ENCODE data around the gene CCDC27.

Gene CCDC27

GRCh38 chr1:3718764-3719163 is 33.5 kb upstream of the CCDC27 start:
- no peak for DNase-seq

GRCh38 chr1:3721955-3722465 is 30.2 kb upstream of the CCDC27 start:
- no peak for DNase-seq

- DNase-seq, result no peak
Observed at GRCh38 chr1:3722846-3723245, 29.4 kb upstream of the CCDC27 start.

DNA sequence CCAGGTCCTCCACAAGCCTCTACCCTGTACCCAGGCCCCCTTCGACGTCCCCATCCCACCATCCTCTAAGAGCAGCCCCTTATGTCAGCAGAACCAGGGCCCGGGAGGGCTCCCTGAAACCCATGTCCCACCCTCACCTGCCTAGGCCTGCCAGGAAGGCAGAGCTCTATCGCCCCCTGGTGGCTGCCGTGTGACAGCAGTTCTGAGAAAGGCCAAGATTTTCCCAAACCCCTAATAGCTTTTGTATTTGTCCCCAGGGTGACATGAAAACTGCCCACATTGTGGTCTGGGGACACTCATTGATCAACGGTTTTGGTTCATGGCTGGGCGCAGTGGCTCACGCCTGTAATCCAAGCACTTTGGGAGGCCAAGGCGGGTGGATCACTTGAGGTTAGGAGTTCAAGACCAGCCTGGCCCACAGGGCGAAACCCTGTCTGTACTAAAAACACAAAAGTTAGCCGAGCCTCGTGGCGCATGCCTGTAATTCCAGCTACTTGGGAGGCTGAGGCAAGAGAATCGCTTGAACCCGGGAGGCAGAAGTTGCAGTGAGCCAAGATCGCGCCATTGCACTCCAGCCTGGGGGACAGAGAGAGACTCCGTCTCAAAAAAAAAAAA is 27.7 kb upstream of the CCDC27 start:
- peak; percentile 9 to 72 for DNase-seq

- DNase-seq, result no peak
Observed at GRCh38 chr1:3725366-3725765, 26.9 kb upstream of the CCDC27 start.

DNA sequence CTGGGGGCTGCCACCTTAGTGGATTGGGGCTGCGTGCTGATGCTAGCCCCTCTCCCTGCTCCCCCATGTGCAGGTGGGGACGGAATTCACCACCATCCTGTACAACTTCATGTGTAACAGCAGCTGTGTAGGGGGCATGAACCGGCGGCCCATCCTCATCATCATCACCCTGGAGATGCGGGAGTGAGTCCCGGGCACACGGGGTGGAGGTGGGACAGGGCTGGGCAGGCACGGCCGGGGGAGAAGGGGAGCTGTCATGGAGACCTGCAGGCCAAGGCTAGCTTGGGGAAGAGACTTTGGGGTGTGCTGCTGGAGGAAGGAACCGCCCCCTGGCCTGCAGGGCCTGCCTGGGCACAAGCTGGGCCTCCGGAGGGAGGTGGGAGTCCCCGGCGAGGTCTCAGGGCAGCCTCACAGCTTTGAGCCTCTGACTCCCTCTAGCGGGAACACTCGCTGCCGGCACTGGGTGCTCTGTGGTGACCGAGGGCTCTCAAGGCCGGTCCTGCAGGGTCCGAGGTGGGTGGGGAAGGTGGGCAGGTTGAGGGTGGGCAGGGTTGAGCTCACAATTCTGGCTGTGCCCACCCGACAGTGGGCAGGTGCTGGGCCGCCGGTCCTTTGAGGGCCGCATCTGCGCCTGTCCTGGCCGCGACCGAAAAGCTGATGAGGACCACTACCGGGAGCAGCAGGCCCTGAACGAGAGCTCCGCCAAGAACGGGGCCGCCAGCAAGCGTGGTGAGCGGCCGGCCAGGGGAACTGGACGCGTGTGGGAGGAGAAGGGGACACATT is 25.0 kb upstream of the CCDC27 start:
- DNase-seq, result no peak

DNA sequence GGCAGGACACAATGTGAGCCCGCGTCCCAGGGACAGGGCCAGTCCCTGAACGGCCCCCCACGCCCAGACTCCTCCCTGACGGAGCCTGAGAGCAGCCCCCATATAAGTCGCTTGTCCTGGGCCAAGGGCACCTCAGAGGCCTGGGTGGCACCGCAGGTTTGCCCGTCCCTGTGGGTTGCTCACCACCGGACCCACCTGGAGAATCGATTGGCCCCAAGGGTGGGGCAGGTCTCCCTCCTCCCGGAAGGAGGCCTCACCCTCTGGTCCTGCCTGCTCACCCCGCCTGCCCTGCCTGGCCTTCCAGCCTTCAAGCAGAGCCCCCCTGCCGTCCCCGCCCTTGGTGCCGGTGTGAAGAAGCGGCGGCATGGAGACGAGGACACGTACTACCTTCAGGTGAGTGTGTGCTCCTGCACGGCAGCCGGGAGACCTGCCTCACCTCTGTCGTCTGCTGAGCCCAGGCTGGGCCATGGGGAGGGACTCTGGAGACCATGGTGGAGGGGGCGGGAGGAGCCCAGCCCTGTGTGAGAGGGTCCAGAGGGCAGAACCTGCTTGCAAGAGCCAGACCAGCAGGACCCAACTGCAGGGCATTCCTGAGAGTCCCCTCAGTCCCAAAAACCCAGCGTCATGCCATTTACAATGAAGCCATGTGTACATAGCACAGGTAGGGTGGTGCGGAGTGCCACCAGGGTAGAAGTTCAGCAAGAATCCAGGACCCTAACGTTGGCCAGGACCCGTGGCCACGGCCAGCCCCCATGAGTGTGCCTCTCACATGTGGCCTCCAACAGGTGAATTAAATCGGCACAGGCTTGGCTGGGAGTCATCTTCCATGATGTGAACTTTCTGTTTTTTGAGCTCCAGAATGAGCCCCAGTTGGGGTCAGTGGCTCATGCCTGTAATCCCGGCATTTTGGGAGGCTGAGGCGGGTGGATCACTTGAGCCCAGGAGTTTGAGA is 24.1 kb upstream of the CCDC27 start:
- DNase-seq, result no peak

- DNase-seq, result no peak
Observed at GRCh38 chr1:3729594-3730542, 22.4 kb upstream of the CCDC27 start.

GRCh38 chr1:3730543-3731247 is 21.6 kb upstream of the CCDC27 start:
- no peak for DNase-seq

- DNase-seq, result peak in 1 of 2 experiments; percentile 24
Observed at GRCh38 chr1:3731583-3732433, 20.4 kb upstream of the CCDC27 start.

DNA sequence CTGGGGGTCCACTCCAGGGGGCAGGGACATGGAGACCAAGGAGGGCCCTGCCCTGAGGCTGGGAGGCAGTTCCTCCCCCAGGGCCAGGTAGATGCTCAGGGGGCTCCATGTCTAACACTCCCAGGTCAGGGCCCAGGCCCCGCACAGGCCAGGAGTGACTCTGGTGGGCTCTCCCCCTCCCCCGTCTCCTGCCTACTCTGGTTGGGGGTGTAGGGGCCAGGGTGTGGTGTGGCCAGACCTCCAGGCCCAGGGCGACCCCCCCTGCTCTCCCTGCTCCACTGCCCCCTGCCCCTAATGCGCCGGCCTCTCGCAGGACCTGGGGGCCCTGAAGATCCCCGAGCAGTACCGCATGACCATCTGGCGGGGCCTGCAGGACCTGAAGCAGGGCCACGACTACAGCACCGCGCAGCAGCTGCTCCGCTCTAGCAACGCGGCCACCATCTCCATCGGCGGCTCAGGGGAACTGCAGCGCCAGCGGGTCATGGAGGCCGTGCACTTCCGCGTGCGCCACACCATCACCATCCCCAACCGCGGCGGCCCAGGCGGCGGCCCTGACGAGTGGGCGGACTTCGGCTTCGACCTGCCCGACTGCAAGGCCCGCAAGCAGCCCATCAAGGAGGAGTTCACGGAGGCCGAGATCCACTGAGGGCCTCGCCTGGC is 19.7 kb upstream of the CCDC27 start:
- peak in 1 of 2 experiments; percentile 61 for DNase-seq

GRCh38 chr1:3733094-3733882 is 19.0 kb upstream of the CCDC27 start:
- no peak for DNase-seq

- no peak for DNase-seq
Observed at GRCh38 chr1:3733883-3734589, 18.2 kb upstream of the CCDC27 start.

GRCh38 chr1:3734602-3735001 is 17.6 kb upstream of the CCDC27 start:
- DNase-seq, result no peak

DNA sequence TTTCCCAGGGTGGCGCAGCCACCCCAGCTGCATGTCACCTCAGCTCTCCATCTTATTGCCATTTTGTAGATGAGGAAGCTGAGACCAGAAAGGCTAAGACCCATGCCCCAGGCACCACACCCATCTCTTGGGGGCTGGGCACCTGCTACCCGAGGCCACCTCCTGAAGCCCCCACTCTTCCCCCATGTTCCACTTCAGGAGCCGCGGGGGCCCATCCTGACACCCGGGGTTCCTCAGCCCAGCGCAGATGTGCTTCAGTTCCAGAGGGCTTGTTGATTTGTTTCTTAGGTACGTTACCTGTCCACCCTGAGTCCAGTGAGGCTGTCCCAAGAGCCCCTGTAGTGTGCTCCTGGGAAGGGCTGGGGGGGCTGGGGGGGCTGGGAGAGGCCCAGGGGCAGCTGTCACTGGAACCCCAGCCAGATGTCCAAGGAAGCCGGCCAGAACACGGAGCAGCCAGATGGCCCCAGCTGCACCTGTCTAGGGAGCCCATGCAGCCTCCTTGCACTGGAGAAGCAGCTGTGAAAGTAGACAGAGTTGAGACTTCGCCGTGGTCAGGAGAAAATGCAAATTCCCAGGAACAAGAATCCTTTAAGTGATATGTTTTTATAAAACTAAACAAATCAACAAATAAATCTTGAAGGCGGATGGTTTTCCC is 17.1 kb upstream of the CCDC27 start:
- peak; percentile 45 to 75 for DNase-seq

DNA sequence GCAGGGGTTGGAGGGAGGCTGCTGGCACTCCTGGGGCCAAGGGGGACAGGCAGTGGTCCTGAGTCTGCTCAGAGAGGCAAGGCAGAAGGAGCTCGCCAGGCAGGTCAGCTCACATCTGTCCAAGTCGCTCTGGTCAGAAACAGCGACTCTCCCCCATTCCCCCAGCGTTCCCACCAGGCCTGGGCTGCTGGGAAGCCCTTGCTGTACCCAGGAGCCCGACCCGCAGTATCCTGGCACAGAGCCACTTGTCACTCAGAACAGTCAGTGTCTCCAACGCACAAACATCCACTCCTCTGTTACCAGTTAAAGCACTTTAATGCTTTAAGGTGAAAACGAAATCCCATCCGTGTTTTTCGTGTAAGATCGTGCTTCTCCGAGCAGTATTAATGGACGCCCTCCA is 16.6 kb upstream of the CCDC27 start:
- DNase-seq, result no peak

- no peak for DNase-seq
Observed at GRCh38 chr1:3736131-3736561, 16.1 kb upstream of the CCDC27 start.

DNA sequence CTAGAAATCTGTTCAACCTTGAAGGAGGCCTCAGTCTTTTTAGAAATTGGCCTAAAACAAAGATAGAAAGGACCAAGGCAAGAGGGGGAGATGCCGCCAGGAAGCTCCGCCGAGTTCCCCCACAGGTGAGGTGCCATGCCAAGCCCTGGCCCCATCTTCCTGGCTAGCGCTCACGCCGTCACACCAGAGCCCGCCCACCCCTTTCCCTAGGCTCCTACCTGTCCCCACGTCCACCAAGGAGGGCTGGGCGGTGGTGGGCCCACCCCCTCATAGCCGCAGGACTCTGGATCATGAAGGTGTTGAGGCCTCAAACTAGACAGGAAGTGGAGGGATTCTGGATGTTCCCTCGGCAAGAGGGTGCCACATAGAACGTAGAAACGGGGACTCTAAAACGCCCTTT is 15.5 kb upstream of the CCDC27 start:
- no peak for DNase-seq

Data from NCI-H524 (cell line).